Vagina (tissue), 2 donors: Measurements from ENCODE around the gene TANC2. TPM values are rescaled to one million over a fixed set of nuclear protein-coding genes. Genes with fewer than 3 reads are reported as not detected.

Experiments used
- DNase-seq, 2 donors: peaks; one replicate each; pipeline ENCODE4 v3.0.0-alpha.2; 2017; ENCODE audit errors: extremely low spot score in 2 of 2
- H3K27ac ChIP-seq: fragments of 200-600 bp; sonication (generic); one replicate; pipeline ENCODE4 v1.5.1; 2019
- H3K27me3 ChIP-seq: fragments of 200-600 bp; sonication (generic); one replicate; pipeline ENCODE4 v1.5.1; 2019
- H3K36me3 ChIP-seq, 2 donors: fragments of 200-600 bp; sonication (generic); one replicate each; pipeline ENCODE4 v1.5.1; 2017 to 2019
- H3K4me1 ChIP-seq: fragments of 200-600 bp; sonication (generic); one replicate; pipeline ENCODE4 v1.5.1; 2019
- H3K4me3 ChIP-seq, 2 donors: fragments of 200-600 bp; sonication (generic); 1 replicate in 1 of 2; 2 replicates in 1 of 2; pipeline ENCODE4 v1.5.1; 2016 to 2019
- H3K9me3 ChIP-seq: fragments of 200-600 bp; sonication (generic); one replicate; pipeline ENCODE4 v1.5.1; 2019
- CTCF ChIP-seq, 3 experiments: fragments of 450-650 bp in 2 of 3; fragments of 200-600 bp in 1 of 3; sonication (generic) in 1 of 3; IDR thresholded peaks; one replicate each; pipeline ENCODE4 v1.5.1; 2017 to 2019; ENCODE audit warnings: antibody characterized with exemption in 3 of 3, mild to moderate bottlenecking in 2 of 3, moderate library complexity in 2 of 3
- POLR2A ChIP-seq, 2 donors: fragments of 450-650 bp; IDR thresholded peaks; one replicate each; pipeline ENCODE4 v1.6.1; 2017; ENCODE audit warnings: antibody characterized with exemption in 2 of 2, mild to moderate bottlenecking in 2 of 2, moderate library complexity in 2 of 2
- POLR2AphosphoS5 ChIP-seq, 2 donors: sonication (generic); formaldehyde crosslinking; IDR thresholded peaks; one replicate each; pipeline ENCODE4 v1.9.0; 2017; ENCODE audit warnings: antibody characterized with exemption in 2 of 2, mild to moderate bottlenecking in 2 of 2, low read depth in 1 of 2; ENCODE audit not compliant: insufficient read depth in 1 of 2
- intact Hi-C: fragments of 100-400 bp; cut with DNase I; formaldehyde crosslinking; loops from one replicate; pipeline ENCODE4 v1.15.1; 2023
- total RNA-seq: library from RNA; depleted of rRNA; stranded (reverse); fragments of >200 nt; gene quantifications from one replicate; pipeline ENCODE4 v1.2.3, GENCODE V29; 2016

The TANC2 gene
- total RNA-seq, 1 donor from 2014 or later = 45.7 TPM

GRCh38 chr17:62931101-62931500 is 34.9 kb upstream of the TANC2 start:
- H3K9me3 ChIP-seq = no peaks in the 10 kb centered on the region
- H3K27me3 ChIP-seq = no peaks in the 10 kb centered on the region
- DNase-seq = no peak
- intact Hi-C loops = no loop called here
- H3K36me3 ChIP-seq = no peaks in the 10 kb centered on the region
- TF ChIP-seq CTCF (IDR thresholded peaks at IDR 0.05) = no peak
- no peak for TF ChIP-seq POLR2A (IDR thresholded peaks at IDR 0.05)
- no peak overlapping the region for H3K4me3 ChIP-seq
- no peak overlapping the region for H3K27ac ChIP-seq
- no peaks in the 10 kb centered on the region for H3K4me1 ChIP-seq

- Histone ChIP-seq H3K4me1 (no peaks in the 10 kb centered on the region), H3K4me3 (no peak overlapping the region), H3K9me3 (no peaks in the 10 kb centered on the region), H3K36me3 (no peaks in the 10 kb centered on the region), H3K27me3 (no peaks in the 10 kb centered on the region), H3K27ac (no peak overlapping the region)
- intact Hi-C loops = no loop called here
- TF ChIP-seq POLR2A (IDR thresholded peaks at IDR 0.05) = no peak
- TF ChIP-seq POLR2AphosphoS5 (IDR thresholded peaks at IDR 0.05; ENCODE audit: insufficient read depth in 1 of 2, low read depth in 1 of 2) = no peak
- no peak for TF ChIP-seq CTCF (IDR thresholded peaks at IDR 0.05)
- no peak for DNase-seq
These were observed 32.3 kb upstream of the TANC2 start for GRCh38 chr17:62933501-62934385.

- Histone ChIP-seq H3K4me3 (no peak overlapping the region), H3K4me1 (no peaks in the 10 kb centered on the region), H3K27ac (no peak overlapping the region), H3K27me3 (no peaks in the 10 kb centered on the region), H3K36me3 (no peaks in the 10 kb centered on the region), H3K9me3 (no peaks in the 10 kb centered on the region)
- TF ChIP-seq POLR2A (IDR thresholded peaks at IDR 0.05) (no peak), CTCF (IDR thresholded peaks at IDR 0.05) (no peak), POLR2AphosphoS5 (IDR thresholded peaks at IDR 0.05; ENCODE audit: insufficient read depth in 1 of 2, low read depth in 1 of 2) (no peak)
- intact Hi-C loops = no loop called here
- no peak for DNase-seq
These were observed 30.9 kb upstream of the TANC2 start for GRCh38 chr17:62935098-62935497.

- H3K9me3 ChIP-seq = no peaks in the 10 kb centered on the region
- TF ChIP-seq POLR2AphosphoS5 (IDR thresholded peaks at IDR 0.05; ENCODE audit: insufficient read depth in 1 of 2, low read depth in 1 of 2) (no peak), CTCF (IDR thresholded peaks at IDR 0.05) (no peak), POLR2A (IDR thresholded peaks at IDR 0.05) (no peak)
- intact Hi-C loops = no loop called here
These were observed 30.5 kb upstream of the TANC2 start for GRCh38 chr17:62935523-62935922.

GRCh38 chr17:62937606-62938005 is 28.4 kb upstream of the TANC2 start:
- H3K36me3 ChIP-seq = no peaks in the 10 kb centered on the region
- no peaks in the 10 kb centered on the region for H3K27me3 ChIP-seq
- no peak overlapping the region for H3K4me3 ChIP-seq
- H3K27ac ChIP-seq = no peak overlapping the region
- DNase-seq = no peak
- no peaks in the 10 kb centered on the region for H3K4me1 ChIP-seq
- no peaks in the 10 kb centered on the region for H3K9me3 ChIP-seq
- intact Hi-C loops = no loop called here
- no peak for TF ChIP-seq POLR2A (IDR thresholded peaks at IDR 0.05)
- TF ChIP-seq POLR2AphosphoS5 (IDR thresholded peaks at IDR 0.05; ENCODE audit: insufficient read depth in 1 of 2, low read depth in 1 of 2) = no peak
- no peak for TF ChIP-seq CTCF (IDR thresholded peaks at IDR 0.05)

More at GRCh38 chr17:62935523-62935922, 30.5 kb upstream of the TANC2 start:
- no peak for DNase-seq
- Histone ChIP-seq H3K36me3 (no peaks in the 10 kb centered on the region), H3K4me3 (no peak overlapping the region), H3K4me1 (no peaks in the 10 kb centered on the region), H3K27ac (no peak overlapping the region), H3K27me3 (no peaks in the 10 kb centered on the region)
